Measurements from ENCODE around the gene CLIC3.

- TF ChIP-seq EZH2 (IDR thresholded peaks at IDR 0.05; ENCODE audit: insufficient read depth, poor library complexity, severe bottlenecking) (no peak), EZH2phosphoT487 (IDR thresholded peaks at IDR 0.05; ENCODE audit: insufficient read depth, low read depth) (no peak)
Measured at GRCh38 chr9:136985853-136986252, 10.5 kb downstream of the CLIC3 start.
